Measurements from ENCODE around the gene SPINK6. TPM values are rescaled to one million over a fixed set of nuclear protein-coding genes. Genes with fewer than 3 reads are reported as not detected.

SPINK6 gene
- total RNA-seq, 1 donor from 2014 or later, result not detected

- Mint-ChIP-seq H3K36me3 (ENCODE audit: unreplicated experiment) (no peaks in the 10 kb centered on the region), H3K27ac (ENCODE audit: unreplicated experiment) (no peak overlapping the region), H3K9me3 (ENCODE audit: unreplicated experiment) (no peaks in the 10 kb centered on the region), H3K27me3 (ENCODE audit: unreplicated experiment) (no peaks in the 10 kb centered on the region), H3K4me1 (ENCODE audit: low read depth, unreplicated experiment) (no peaks in the 10 kb centered on the region), H3K4me3 (ENCODE audit: unreplicated experiment) (no peak overlapping the region)
- DNase-seq, result no peak
- no peak for TF ChIP-seq CTCF (IDR thresholded peaks at IDR 0.05; ENCODE audit: partially characterized antibody, unreplicated experiment)
These were observed 18.7 kb downstream of the SPINK6 start for GRCh38 chr5:148221508-148221907.

- Mint-ChIP-seq H3K36me3 (ENCODE audit: unreplicated experiment) (no peaks in the 10 kb centered on the region), H3K27me3 (ENCODE audit: unreplicated experiment) (no peaks in the 10 kb centered on the region), H3K9me3 (ENCODE audit: unreplicated experiment) (no peaks in the 10 kb centered on the region), H3K4me3 (ENCODE audit: unreplicated experiment) (no peak overlapping the region), H3K27ac (ENCODE audit: unreplicated experiment) (no peak overlapping the region), H3K4me1 (ENCODE audit: low read depth, unreplicated experiment) (no peaks in the 10 kb centered on the region)
- no peak for DNase-seq
- TF ChIP-seq CTCF (IDR thresholded peaks at IDR 0.05; ENCODE audit: partially characterized antibody, unreplicated experiment), result no peak
These were observed 21.4 kb downstream of the SPINK6 start for GRCh38 chr5:148224117-148224742.

- Mint-ChIP-seq H3K27me3 (ENCODE audit: unreplicated experiment) (no peaks in the 10 kb centered on the region), H3K4me3 (ENCODE audit: unreplicated experiment) (no peak overlapping the region), H3K27ac (ENCODE audit: unreplicated experiment) (no peak overlapping the region), H3K4me1 (ENCODE audit: low read depth, unreplicated experiment) (no peaks in the 10 kb centered on the region), H3K36me3 (ENCODE audit: unreplicated experiment) (no peaks in the 10 kb centered on the region), H3K9me3 (ENCODE audit: unreplicated experiment) (no peaks in the 10 kb centered on the region)
- TF ChIP-seq CTCF (IDR thresholded peaks at IDR 0.05; ENCODE audit: partially characterized antibody, unreplicated experiment), result no peak
- no peak for DNase-seq
These were observed 25.6 kb downstream of the SPINK6 start for GRCh38 chr5:148228392-148228984.

GRCh38 chr5:148229840-148230239, 27.0 kb downstream of the SPINK6 start:
- H3K36me3 Mint-ChIP-seq (ENCODE audit: unreplicated experiment), result no peaks in the 10 kb centered on the region
- H3K27me3 Mint-ChIP-seq (ENCODE audit: unreplicated experiment), result no peaks in the 10 kb centered on the region
- no peak overlapping the region for H3K27ac Mint-ChIP-seq (ENCODE audit: unreplicated experiment)
- no peak for DNase-seq
- no peak for TF ChIP-seq CTCF (IDR thresholded peaks at IDR 0.05; ENCODE audit: partially characterized antibody, unreplicated experiment)
- no peak overlapping the region for H3K4me3 Mint-ChIP-seq (ENCODE audit: unreplicated experiment)
- no peaks in the 10 kb centered on the region for H3K4me1 Mint-ChIP-seq (ENCODE audit: low read depth, unreplicated experiment)
- no peaks in the 10 kb centered on the region for H3K9me3 Mint-ChIP-seq (ENCODE audit: unreplicated experiment)

GRCh38 chr5:148230240-148230639, 27.4 kb downstream of the SPINK6 start:
- Mint-ChIP-seq H3K27me3 (ENCODE audit: unreplicated experiment) (no peaks in the 10 kb centered on the region), H3K4me3 (ENCODE audit: unreplicated experiment) (no peak overlapping the region), H3K4me1 (ENCODE audit: low read depth, unreplicated experiment) (no peaks in the 10 kb centered on the region), H3K36me3 (ENCODE audit: unreplicated experiment) (no peaks in the 10 kb centered on the region), H3K9me3 (ENCODE audit: unreplicated experiment) (no peaks in the 10 kb centered on the region), H3K27ac (ENCODE audit: unreplicated experiment) (peak overlapping the region; percentile 69)
- DNase-seq, result no peak
- no peak for TF ChIP-seq CTCF (IDR thresholded peaks at IDR 0.05; ENCODE audit: partially characterized antibody, unreplicated experiment)

All from glutamatergic neuron (in vitro differentiated cells).